Neural progenitor cell (in vitro differentiated cells): ENCODE results near the gene SFXN5.

Experiments used
- EZH2 ChIP-seq: fragments of 200-600 bp; sonication (generic); IDR thresholded peaks from 2 replicates; pipeline ENCODE4 v1.6.1; 2017; ENCODE audit warnings: antibody characterized with exemption, mild to moderate bottlenecking, moderate library complexity
- EZH2phosphoT487 ChIP-seq: fragments of 200-600 bp; sonication (generic); IDR thresholded peaks from 2 replicates; pipeline ENCODE4 v1.6.1; 2017; ENCODE audit warnings: antibody characterized with exemption
- TF ChIP-seq, protein P1 (sequence below): fragments of 200-600 bp; sonication (generic); IDR thresholded peaks from 2 replicates; pipeline ENCODE4 v1.5.1; 2017; ENCODE audit warnings: antibody characterized with exemption, mild to moderate bottlenecking

DNA sequence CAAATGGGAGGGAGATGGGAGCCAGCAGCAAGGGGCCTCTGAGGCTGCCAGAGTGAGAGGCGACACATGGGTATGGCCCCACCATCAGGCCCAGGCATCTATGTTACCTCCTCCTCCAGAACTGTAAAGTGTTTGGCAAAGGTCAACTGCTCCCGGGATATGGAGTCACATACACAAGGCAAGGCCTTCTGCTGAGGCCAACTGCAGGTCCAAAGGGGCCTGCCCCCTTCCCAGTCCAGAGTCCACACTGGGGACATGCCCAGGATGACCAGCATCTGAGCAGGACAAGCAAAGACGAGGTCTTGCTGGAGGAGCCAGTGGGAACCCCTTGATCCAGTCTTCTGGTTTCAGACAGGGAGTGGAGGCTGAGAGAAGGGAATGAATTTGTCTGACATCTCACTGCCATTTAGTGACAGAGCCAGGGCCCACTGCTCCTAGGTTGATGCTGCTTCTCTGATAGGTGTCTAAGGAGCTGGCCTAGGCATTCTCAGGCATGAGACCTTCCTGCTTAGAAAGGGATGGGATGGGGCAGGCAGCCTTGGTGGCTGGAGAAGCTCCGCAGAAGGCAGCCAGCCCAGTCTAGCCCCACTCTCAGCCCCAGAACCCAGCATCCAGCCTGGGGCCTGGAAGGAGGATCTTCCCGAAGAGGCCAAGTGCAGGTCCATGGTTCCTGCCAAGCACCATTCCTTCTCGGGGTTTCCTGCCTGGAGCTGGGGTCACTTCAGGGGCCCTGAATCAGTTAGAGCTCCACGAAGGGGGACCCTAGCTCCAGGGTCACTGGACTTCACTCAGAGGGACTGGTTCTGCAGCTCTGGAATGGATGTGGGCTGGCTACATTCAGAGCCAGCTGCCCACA is 127.7 kb downstream of the SFXN5 start:
- TF ChIP-seq EZH2 (no peak), EZH2phosphoT487 (no peak)
- TF ChIP-seq, protein P1, sequence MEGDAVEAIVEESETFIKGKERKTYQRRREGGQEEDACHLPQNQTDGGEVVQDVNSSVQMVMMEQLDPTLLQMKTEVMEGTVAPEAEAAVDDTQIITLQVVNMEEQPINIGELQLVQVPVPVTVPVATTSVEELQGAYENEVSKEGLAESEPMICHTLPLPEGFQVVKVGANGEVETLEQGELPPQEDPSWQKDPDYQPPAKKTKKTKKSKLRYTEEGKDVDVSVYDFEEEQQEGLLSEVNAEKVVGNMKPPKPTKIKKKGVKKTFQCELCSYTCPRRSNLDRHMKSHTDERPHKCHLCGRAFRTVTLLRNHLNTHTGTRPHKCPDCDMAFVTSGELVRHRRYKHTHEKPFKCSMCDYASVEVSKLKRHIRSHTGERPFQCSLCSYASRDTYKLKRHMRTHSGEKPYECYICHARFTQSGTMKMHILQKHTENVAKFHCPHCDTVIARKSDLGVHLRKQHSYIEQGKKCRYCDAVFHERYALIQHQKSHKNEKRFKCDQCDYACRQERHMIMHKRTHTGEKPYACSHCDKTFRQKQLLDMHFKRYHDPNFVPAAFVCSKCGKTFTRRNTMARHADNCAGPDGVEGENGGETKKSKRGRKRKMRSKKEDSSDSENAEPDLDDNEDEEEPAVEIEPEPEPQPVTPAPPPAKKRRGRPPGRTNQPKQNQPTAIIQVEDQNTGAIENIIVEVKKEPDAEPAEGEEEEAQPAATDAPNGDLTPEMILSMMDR, result no peak
